Activated CD4-positive, alpha-beta memory T cell treated with anti-CD3 and anti-CD28 coated beads, Interleukin-2, amount 10 ng/mL, durations not matched to agents 7 days and 5 days (primary cell): ENCODE results near the gene ARID4B. TPM values are rescaled to one million over a fixed set of nuclear protein-coding genes. Genes with fewer than 3 reads are reported as not detected.
"Not testable (repeated sequence)": the region's sequence is repeated elsewhere in the genome, so short reads cannot be mapped to it uniquely, and the experiment has no call there.

Experiments
- CTCF ChIA-PET: fragments of 350-600 bp; sonication (Branson Sonifier 250); formaldehyde crosslinking; loops from one replicate; lab custom pipeline; 2021; ENCODE audit warnings: antibody characterized with exemption, inconsistent platforms; lab: Charles Lee
- POLR2A ChIA-PET: fragments of 350-600 bp; sonication (Branson Sonifier 250); formaldehyde crosslinking; loops from one replicate; lab custom pipeline; 2021; ENCODE audit warnings: antibody characterized with exemption; lab: Charles Lee
- DNase-seq: peaks from one replicate; pipeline ENCODE4 v3.0.0-alpha.2; 2020
- H3K27ac Mint-ChIP-seq: one replicate; pipeline ENCODE4 v1.8.0; 2021; ENCODE audit warnings: mild to moderate bottlenecking, mixed read lengths
- H3K27me3 Mint-ChIP-seq: one replicate; pipeline ENCODE4 v1.8.0; 2021; ENCODE audit warnings: mixed read lengths
- H3K36me3 Mint-ChIP-seq: one replicate; pipeline ENCODE4 v1.8.0; 2021; ENCODE audit warnings: low read depth, mixed read lengths
- H3K4me1 Mint-ChIP-seq: one replicate; pipeline ENCODE4 v1.8.0; 2021; ENCODE audit warnings: mixed read lengths
- H3K4me3 Mint-ChIP-seq: one replicate; pipeline ENCODE4 v1.8.0; 2021; ENCODE audit warnings: mild to moderate bottlenecking, mixed read lengths
- H3K9me3 Mint-ChIP-seq: one replicate; pipeline ENCODE4 v1.8.0; 2021; ENCODE audit warnings: mixed read lengths
- total RNA-seq, 2 experiments: library from RNA; stranded (reverse); gene quantifications; one replicate each; pipeline ENCODE4 v1.2.3, GENCODE V29; 2021

The ARID4B gene
- total RNA-seq, 2 experiments from 2014 or later: 54.1 to 56.1 TPM

- Mint-ChIP-seq H3K36me3 (peaks cover 18% of the 10 kb centered on the region), H3K4me3 (no peak overlapping the region), H3K27me3 (no peaks in the 10 kb centered on the region), H3K4me1 (peaks cover 29% of the 10 kb centered on the region), H3K27ac (peak overlapping the region; percentile 26), H3K9me3 (no peaks in the 10 kb centered on the region)
- ChIA-PET CTCF (interaction anchor here (0.6 to 3.8 kb wide), 6 partner anchors 17 to 543 kb away, joined by 3 to 30 read pairs (median 3); partner anchors contain the start of gene B3GALNT2), POLR2A (interaction anchor here (1.0 to 2.3 kb wide), 3 partner anchors 13 to 71 kb away, joined by 3 to 14 read pairs (median 4); partner anchors contain the start of gene ARID4B)
- no peak for DNase-seq
Measured at GRCh38 chr1:235259133-235259778, 68.7 kb downstream of the ARID4B start.

- H3K9me3 Mint-ChIP-seq, DNase-seq, H3K27ac Mint-ChIP-seq, H3K4me3 Mint-ChIP-seq, H3K27me3 Mint-ChIP-seq: not testable (repeated sequence)
- Mint-ChIP-seq H3K4me1 (peaks cover 33% of the 10 kb centered on the region), H3K36me3 (peaks cover 22% of the 10 kb centered on the region)
- CTCF ChIA-PET: interaction anchor here (0.5 to 3.8 kb wide), 3 partner anchors 72 to 158 kb away, joined by 3 to 30 read pairs (median 4); no protein-coding TSS in a partner anchor
- POLR2A ChIA-PET: interaction anchor here (1.9 to 2.3 kb wide), 2 partner anchors 12 to 68 kb away, joined by 4 to 14 read pairs; partner anchors contain the start of gene ARID4B
Measured at GRCh38 chr1:235258068-235258467, 69.9 kb downstream of the ARID4B start.

- Mint-ChIP-seq H3K36me3 (peaks cover 26% of the 10 kb centered on the region), H3K4me3 (no peak overlapping the region), H3K4me1 (peaks cover 28% of the 10 kb centered on the region), H3K9me3 (no peaks in the 10 kb centered on the region), H3K27me3 (no peaks in the 10 kb centered on the region), H3K27ac (no peak overlapping the region)
- CTCF ChIA-PET: interaction anchor here (0.9 to 1.2 kb wide), 4 partner anchors 21 to 162 kb away, joined by 3 to 6 read pairs (median 4); no protein-coding TSS in a partner anchor
- POLR2A ChIA-PET: no interaction called here
- no peak for DNase-seq
Measured at GRCh38 chr1:235254721-235255120, 73.3 kb downstream of the ARID4B start.

GRCh38 chr1:235253219-235253962, 74.6 kb downstream of the ARID4B start:
- H3K36me3 Mint-ChIP-seq: peaks cover 22% of the 10 kb centered on the region
- peak; percentile 61 for DNase-seq
- peaks cover 19% of the 10 kb centered on the region for H3K4me1 Mint-ChIP-seq
- ChIA-PET POLR2A (no interaction called here), CTCF (interaction anchor here (1.0 to 3.1 kb wide), 4 partner anchors 28 to 170 kb away, joined by 3 to 43 read pairs (median 4); no protein-coding TSS in a partner anchor)
- no peak overlapping the region for H3K27ac Mint-ChIP-seq
- H3K4me3 Mint-ChIP-seq: no peak overlapping the region
- no peaks in the 10 kb centered on the region for H3K9me3 Mint-ChIP-seq
- no peaks in the 10 kb centered on the region for H3K27me3 Mint-ChIP-seq

GRCh38 chr1:235250430-235250829, 77.5 kb downstream of the ARID4B start:
- Mint-ChIP-seq H3K4me3 (no peak overlapping the region), H3K36me3 (peaks cover 22% of the 10 kb centered on the region), H3K4me1 (peaks cover 27% of the 10 kb centered on the region), H3K27me3 (no peaks in the 10 kb centered on the region), H3K27ac (no peak overlapping the region), H3K9me3 (no peaks in the 10 kb centered on the region)
- ChIA-PET POLR2A (no interaction called here), CTCF (interaction anchor here (1.1 to 3.1 kb wide), 5 partner anchors 26 to 166 kb away, joined by 3 to 43 read pairs (median 4); partner anchors contain the start of genes ARID4B and GGPS1)
- DNase-seq: no peak

- POLR2A ChIA-PET: interaction anchor here (0.8 to 1.5 kb wide), 5 partner anchors 12 to 258 kb away, joined by 3 to 4 read pairs (median 3); partner anchors contain the start of genes B3GALNT2 and RBM34
- Mint-ChIP-seq H3K36me3 (peaks cover 21% of the 10 kb centered on the region), H3K27ac (peak overlapping the region; percentile 64), H3K9me3 (no peaks in the 10 kb centered on the region), H3K4me3 (peak overlapping the region; percentile 2), H3K4me1 (peaks cover 39% of the 10 kb centered on the region), H3K27me3 (no peaks in the 10 kb centered on the region)
- CTCF ChIA-PET: interaction anchor here (0.5 to 1.1 kb wide), 4 partner anchors 16 to 170 kb away, joined by 3 to 7 read pairs (median 4); no protein-coding TSS in a partner anchor
- DNase-seq: no peak
Measured at GRCh38 chr1:235246022-235246948, 81.7 kb downstream of the ARID4B start.

GRCh38 chr1:235244974-235245592, 82.9 kb downstream of the ARID4B start:
- no peak overlapping the region for H3K4me3 Mint-ChIP-seq
- H3K4me1 Mint-ChIP-seq: peaks cover 50% of the 10 kb centered on the region
- CTCF ChIA-PET: interaction anchor here (5.3 kb wide), 1 partner anchor 171 kb away, joined by 32 read pairs; no protein-coding TSS in a partner anchor
- H3K27ac Mint-ChIP-seq: peak overlapping the region; percentile 36
- peaks cover 28% of the 10 kb centered on the region for H3K36me3 Mint-ChIP-seq
- POLR2A ChIA-PET: no interaction called here
- no peak for DNase-seq
- H3K9me3 Mint-ChIP-seq: no peaks in the 10 kb centered on the region
- no peaks in the 10 kb centered on the region for H3K27me3 Mint-ChIP-seq

- DNase-seq: no peak
- H3K36me3 Mint-ChIP-seq: peaks cover 35% of the 10 kb centered on the region
- ChIA-PET CTCF (interaction anchor here (1.1 to 5.3 kb wide), 2 partner anchors 10 to 175 kb away, joined by 3 to 32 read pairs; no protein-coding TSS in a partner anchor), POLR2A (no interaction called here)
- H3K4me1 Mint-ChIP-seq: peaks cover 41% of the 10 kb centered on the region
- no peaks in the 10 kb centered on the region for H3K27me3 Mint-ChIP-seq
- H3K27ac Mint-ChIP-seq: no peak overlapping the region
- H3K4me3 Mint-ChIP-seq: no peak overlapping the region
- H3K9me3 Mint-ChIP-seq: no peaks in the 10 kb centered on the region
Measured at GRCh38 chr1:235240960-235241359, 87.0 kb downstream of the ARID4B start.

- H3K27ac Mint-ChIP-seq: peak overlapping the region; percentile 37
- POLR2A ChIA-PET: interaction anchor here (0.9 to 1.6 kb wide), 6 partner anchors 10 to 89 kb away, joined by 3 to 7 read pairs (median 4); partner anchors contain the start of genes ARID4B, GGPS1 and RBM34
- peaks cover 40% of the 10 kb centered on the region for H3K36me3 Mint-ChIP-seq
- no peaks in the 10 kb centered on the region for H3K9me3 Mint-ChIP-seq
- H3K27me3 Mint-ChIP-seq: no peaks in the 10 kb centered on the region
- H3K4me3 Mint-ChIP-seq: no peak overlapping the region
- DNase-seq: no peak
- CTCF ChIA-PET: interaction anchor here (1.1 to 5.3 kb wide), 2 partner anchors 71 to 176 kb away, joined by 3 to 32 read pairs; no protein-coding TSS in a partner anchor
- peaks cover 34% of the 10 kb centered on the region for H3K4me1 Mint-ChIP-seq
Measured at GRCh38 chr1:235239851-235240250, 88.1 kb downstream of the ARID4B start.

- H3K9me3 Mint-ChIP-seq: no peaks in the 10 kb centered on the region
- H3K27me3 Mint-ChIP-seq: no peaks in the 10 kb centered on the region
- no peak for DNase-seq
- ChIA-PET CTCF (no interaction called here), POLR2A (interaction anchor here (1.6 kb wide), 1 partner anchor 9 kb away, joined by 4 read pairs; no protein-coding TSS in a partner anchor)
- peaks cover 37% of the 10 kb centered on the region for H3K36me3 Mint-ChIP-seq
- no peak overlapping the region for H3K4me3 Mint-ChIP-seq
- H3K27ac Mint-ChIP-seq: no peak overlapping the region
- peaks cover 26% of the 10 kb centered on the region for H3K4me1 Mint-ChIP-seq
Measured at GRCh38 chr1:235238558-235238957, 89.4 kb downstream of the ARID4B start.

GRCh38 chr1:235236128-235236527, 91.9 kb downstream of the ARID4B start:
- CTCF ChIA-PET: interaction anchor here (0.6 to 1.4 kb wide), 2 partner anchors 180 to 195 kb away, joined by 3 read pairs; no protein-coding TSS in a partner anchor
- Mint-ChIP-seq H3K36me3 (peaks cover 43% of the 10 kb centered on the region), H3K27me3 (no peaks in the 10 kb centered on the region), H3K27ac (no peak overlapping the region), H3K4me1 (peaks cover 19% of the 10 kb centered on the region), H3K9me3 (no peaks in the 10 kb centered on the region), H3K4me3 (no peak overlapping the region)
- POLR2A ChIA-PET: no interaction called here
- no peak for DNase-seq
